Smooth muscle cell (in vitro differentiated cells): ENCODE data around the gene ATP7B. TPM values are rescaled to one million over a fixed set of nuclear protein-coding genes. Genes with fewer than 3 reads are reported as not detected.

Experiments used
- DNase-seq: peaks from one replicate; lab custom pipeline; 2025; ENCODE audit not compliant: unreplicated experiment; lab: John Stamatoyannopoulos, UW
- H2AFZ ChIP-seq: fragments of 200-600 bp; sonication (generic); 2 replicates; pipeline ENCODE4 v1.6.0; 2016; ENCODE audit warnings: antibody characterized with exemption, low read depth, mild to moderate bottlenecking
- H3F3A ChIP-seq: fragments of 200-600 bp; sonication (generic); 2 replicates; pipeline ENCODE4 v1.6.0; 2017; ENCODE audit warnings: antibody characterized with exemption, low read depth
- H3K27ac ChIP-seq: fragments of 200-600 bp; sonication (generic); 2 replicates; pipeline ENCODE4 v1.5.1; 2016; ENCODE audit warnings: low read depth, mild to moderate bottlenecking
- H3K27me3 ChIP-seq: fragments of 200-600 bp; sonication (generic); 2 replicates; pipeline ENCODE4 v1.6.1; 2016; ENCODE audit warnings: low read depth, mild to moderate bottlenecking
- H3K36me3 ChIP-seq: fragments of 200-600 bp; sonication (generic); 2 replicates; pipeline ENCODE4 v1.5.1; 2016; ENCODE audit warnings: low read depth
- H3K4me1 ChIP-seq: fragments of 200-600 bp; sonication (generic); 2 replicates; pipeline ENCODE4 v1.5.1; 2016; ENCODE audit warnings: low read depth
- H3K4me2 ChIP-seq: fragments of 200-600 bp; sonication (generic); 2 replicates; pipeline ENCODE4 v1.6.0; 2016; ENCODE audit warnings: mild to moderate bottlenecking
- H3K4me3 ChIP-seq: fragments of 200-600 bp; sonication (generic); 2 replicates; pipeline ENCODE4 v1.5.1; 2016; ENCODE audit warnings: mild to moderate bottlenecking
- H3K79me2 ChIP-seq: fragments of 200-600 bp; sonication (generic); 2 replicates; pipeline ENCODE4 v1.6.0; 2016; ENCODE audit warnings: low read depth, mild to moderate bottlenecking
- H3K9ac ChIP-seq: fragments of 200-600 bp; sonication (generic); 2 replicates; pipeline ENCODE4 v1.6.0; 2016; ENCODE audit warnings: low read depth
- H3K9me3 ChIP-seq: fragments of 200-600 bp; sonication (generic); replicated peaks from 2 replicates; pipeline ENCODE4 v1.5.1; 2016; ENCODE audit warnings: low read depth
- H4K20me1 ChIP-seq: fragments of 200-600 bp; sonication (generic); 2 replicates; pipeline ENCODE4 v1.6.0; 2016; ENCODE audit warnings: low read depth
- CTCF ChIP-seq: fragments of 200-600 bp; sonication (generic); IDR thresholded peaks from 2 replicates; pipeline ENCODE4 v1.5.1; 2017; ENCODE audit warnings: borderline replicate concordance, mild to moderate bottlenecking, antibody characterized with exemption; ENCODE audit not compliant: insufficient read depth, poor library complexity, severe bottlenecking
- WGBS: methylation state at CpG from one replicate; pipeline ENCODE4 v1.1.7; 2016; ENCODE audit warnings: low lambda C conversion rate; 5-methylcytosine and 5-hydroxymethylcytosine counted together
- polyA plus RNA-seq: library from polyadenylated mRNA; unstranded; fragments of >200 nt; fragmentation: Nextera tagmentation; extraction: Ambion mirVana; gene quantifications from 2 replicates; pipeline ENCODE4 v1.2.1, GENCODE V29; 2016
- total RNA-seq: library from RNA; depleted of rRNA; stranded (reverse); fragments of >200 nt; gene quantifications from 2 replicates; pipeline ENCODE4 v1.2.3, GENCODE V29; 2014

The ATP7B gene
- total and polyA plus RNA-seq, 2 experiments from 2014 or later, result 10.0 to 23.5 TPM

GRCh38 chr13:52011632-52012511 is 622 bp upstream of the ATP7B start, which contains the start of gene ALG11:
TSS of gene ALG11 (plus strand) at chr13:52012398. CDS start at chr13:52012419, 21 bp downstream.
- 1% methylated on average over 72 of the region's 82 CpGs for WGBS
- Histone ChIP-seq H3K79me2 (peaks cover 97% of the 10 kb centered on the region), H4K20me1 (peaks cover 16% of the 10 kb centered on the region), H3K36me3 (no peaks in the 10 kb centered on the region), H3K9ac (peak within 1 kb of the TSS; percentile 92), H3K27me3 (no peaks in the 10 kb centered on the region), H3F3A (no peaks in the 10 kb centered on the region), H3K4me2 (peak within 1 kb of the TSS; percentile 99), H3K4me1 (peaks cover 17% of the 10 kb centered on the region), H3K4me3 (peak within 1 kb of the TSS; percentile 94), H2AFZ (peak within 1 kb of the TSS; percentile 93), H3K27ac (peak within 1 kb of the TSS; percentile 78), H3K9me3 (no peaks in the 10 kb centered on the region)
- TF ChIP-seq CTCF, result no peak
- DNase-seq, result peak; percentile 98

GRCh38 chr13:52009946-52010345 is 1.3 kb downstream of the ATP7B start:
- no peak overlapping the region for H3K9ac ChIP-seq
- H3K4me1 ChIP-seq, result peaks cover 17% of the 10 kb centered on the region
- no peak for DNase-seq
- H2AFZ ChIP-seq, result peak overlapping the region; percentile 93
- peak overlapping the region; percentile 94 for H3K4me3 ChIP-seq
- no peak overlapping the region for H3K27ac ChIP-seq
- H3K27me3 ChIP-seq, result no peaks in the 10 kb centered on the region
- no peak for TF ChIP-seq CTCF
- H3K36me3 ChIP-seq, result no peaks in the 10 kb centered on the region
- H4K20me1 ChIP-seq, result peaks cover 4% of the 10 kb centered on the region
- 48% methylated on average over 6 of the region's 6 CpGs for WGBS
- H3K4me2 ChIP-seq, result peak overlapping the region; percentile 89
- H3F3A ChIP-seq, result no peaks in the 10 kb centered on the region
- no peaks in the 10 kb centered on the region for H3K9me3 ChIP-seq
- H3K79me2 ChIP-seq, result peaks cover 97% of the 10 kb centered on the region

- H3K27ac ChIP-seq, result no peak overlapping the region
- H3F3A ChIP-seq, result no peaks in the 10 kb centered on the region
- TF ChIP-seq CTCF, result no peak
- H3K4me3 ChIP-seq, result no peak overlapping the region
- H3K9ac ChIP-seq, result no peak overlapping the region
- H3K4me2 ChIP-seq, result no peak overlapping the region
- peaks cover 6% of the 10 kb centered on the region for H3K4me1 ChIP-seq
- WGBS, result 90% methylated on average over 8 of the region's 8 CpGs
- H3K36me3 ChIP-seq, result no peaks in the 10 kb centered on the region
- no peaks in the 10 kb centered on the region for H3K27me3 ChIP-seq
- no peak overlapping the region for H2AFZ ChIP-seq
- peaks cover 95% of the 10 kb centered on the region for H3K79me2 ChIP-seq
- peaks cover 8% of the 10 kb centered on the region for H4K20me1 ChIP-seq
- DNase-seq, result no peak
- no peaks in the 10 kb centered on the region for H3K9me3 ChIP-seq
Observed at GRCh38 chr13:52006523-52007245, 4.6 kb downstream of the ATP7B start.
